Left renal pelvis (tissue), 4 donors: ENCODE data around the gene JPH4. TPM values are rescaled to one million over a fixed set of nuclear protein-coding genes. Genes with fewer than 3 reads are reported as not detected.
A peak's percentile ranks its signal among the peaks of the same experiment; 100 is the strongest.

Source experiments
- DNase-seq, 4 donors: peaks; one replicate each; pipeline ENCODE4 v3.0.0-alpha.2; 2013; ENCODE audit warnings: low read depth in 4 of 4, low spot score in 3 of 4
- polyA plus RNA-seq, 4 donors: library from polyadenylated mRNA; unstranded; fragments of 120-200 nt; gene quantifications; one replicate each; pipeline ENCODE4 v1.2.1, GENCODE V29; 2013; ENCODE audit not compliant: insufficient read length in 4 of 4

JPH4 gene
- polyA plus RNA-seq, 4 donors: 9.5 to 18.9 (median 11.1) TPM

GRCh38 chr14:23566112-23566777 lies 12.3 kb downstream of the JPH4 start:
- no peak for DNase-seq

- no peak for DNase-seq
Measured at GRCh38 chr14:23565626-23566025, 13.0 kb downstream of the JPH4 start.

- no peak for DNase-seq
Measured at GRCh38 chr14:23564876-23565275, 13.7 kb downstream of the JPH4 start.

GRCh38 chr14:23564181-23564812 lies 14.3 kb downstream of the JPH4 start:
- no peak for DNase-seq

- no peak for DNase-seq
Measured at GRCh38 chr14:23563473-23564180, 15.0 kb downstream of the JPH4 start.

GRCh38 chr14:23562822-23563472 lies 15.6 kb downstream of the JPH4 start:
- DNase-seq: no peak

GRCh38 chr14:23561873-23562821 lies 16.4 kb downstream of the JPH4 start:
- no peak for DNase-seq

GRCh38 chr14:23561259-23561658 lies 17.3 kb downstream of the JPH4 start:
- DNase-seq: no peak

GRCh38 chr14:23559926-23560520 lies 18.6 kb downstream of the JPH4 start:
- DNase-seq: no peak

GRCh38 chr14:23559010-23559925 lies 19.3 kb downstream of the JPH4 start:
- DNase-seq: no peak

GRCh38 chr14:23558346-23559009 lies 20.1 kb downstream of the JPH4 start:
- DNase-seq: no peak

GRCh38 chr14:23557946-23558345 lies 20.6 kb downstream of the JPH4 start:
- no peak for DNase-seq

- no peak for DNase-seq
Measured at GRCh38 chr14:23557521-23557920, 21.1 kb downstream of the JPH4 start.

GRCh38 chr14:23556700-23557440 lies 21.7 kb downstream of the JPH4 start:
- no peak for DNase-seq

GRCh38 chr14:23555882-23556699 lies 22.5 kb downstream of the JPH4 start, which contains the start of gene THTPA:
Gene THTPA (plus strand): TSS chr14:23556271. CDS start chr14:23556758, 487 bp downstream.
- DNase-seq: peak; percentile 74 to 82 (median 79)

GRCh38 chr14:23555533-23555881 lies 23.1 kb downstream of the JPH4 start:
- no peak for DNase-seq
